NCI-H2196 treated with DMSO at 0.1 percent for 48 hours (cell line): ENCODE measurements around the gene FOXJ1.
A peak's percentile ranks its signal among the peaks of the same experiment; 100 is the strongest.
"Not testable (repeated sequence)": the region's sequence is repeated elsewhere in the genome, so short reads cannot be mapped to it uniquely, and the experiment has no call there.

Experiments used
- DNase-seq: peaks from one replicate; lab custom pipeline; 2025; ENCODE audit not compliant: unreplicated experiment; lab: John Stamatoyannopoulos, UW

FOXJ1 gene, protein sequence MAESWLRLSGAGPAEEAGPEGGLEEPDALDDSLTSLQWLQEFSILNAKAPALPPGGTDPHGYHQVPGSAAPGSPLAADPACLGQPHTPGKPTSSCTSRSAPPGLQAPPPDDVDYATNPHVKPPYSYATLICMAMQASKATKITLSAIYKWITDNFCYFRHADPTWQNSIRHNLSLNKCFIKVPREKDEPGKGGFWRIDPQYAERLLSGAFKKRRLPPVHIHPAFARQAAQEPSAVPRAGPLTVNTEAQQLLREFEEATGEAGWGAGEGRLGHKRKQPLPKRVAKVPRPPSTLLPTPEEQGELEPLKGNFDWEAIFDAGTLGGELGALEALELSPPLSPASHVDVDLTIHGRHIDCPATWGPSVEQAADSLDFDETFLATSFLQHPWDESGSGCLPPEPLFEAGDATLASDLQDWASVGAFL

DNA sequence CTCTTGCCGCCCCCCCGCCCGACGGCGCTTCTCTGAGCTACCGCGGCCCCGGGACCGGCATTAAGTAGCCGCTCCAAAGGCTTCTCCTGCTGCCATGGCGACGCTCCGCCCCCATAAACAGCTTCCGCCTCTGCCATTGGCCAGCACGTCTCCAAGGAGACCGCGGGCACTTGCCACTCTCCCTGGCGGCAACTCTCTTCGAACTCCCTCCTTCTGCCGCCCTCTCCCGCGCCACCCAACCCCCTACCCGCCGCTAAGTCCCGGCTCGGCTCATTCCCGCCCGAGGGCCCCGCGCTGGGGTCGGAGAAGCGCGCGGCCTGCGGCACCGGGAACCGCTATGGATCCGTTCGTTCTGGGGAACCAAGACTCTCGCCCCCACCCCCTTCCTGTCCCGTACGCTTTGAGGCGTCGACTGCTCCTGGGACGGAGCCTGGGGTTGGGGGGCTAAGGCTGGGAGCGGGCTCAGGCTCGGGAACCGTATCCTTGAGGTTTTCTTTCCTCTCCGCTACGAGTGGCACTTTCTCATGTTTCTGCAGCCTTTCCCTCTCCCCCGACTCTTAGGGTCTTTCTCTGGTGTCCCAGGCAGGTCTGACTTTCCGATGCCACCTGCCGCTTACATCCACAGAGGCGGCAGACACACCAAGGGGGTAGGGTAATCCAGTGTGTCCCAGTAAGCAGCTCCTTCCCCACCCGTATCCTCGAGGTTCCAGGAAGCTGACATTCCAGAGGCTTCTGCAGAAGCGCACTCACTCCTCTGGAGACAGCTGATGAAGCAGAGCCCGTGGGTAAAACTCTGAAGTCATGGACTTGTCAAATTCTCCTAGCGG, at the start of gene FOXJ1:
Gene FOXJ1, minus strand, starts transcription at position 34 of the 827 bp plus-strand sequence. CDS start 850 bp downstream, outside the sequence.
- DNase-seq: peak; percentile 98

DNA sequence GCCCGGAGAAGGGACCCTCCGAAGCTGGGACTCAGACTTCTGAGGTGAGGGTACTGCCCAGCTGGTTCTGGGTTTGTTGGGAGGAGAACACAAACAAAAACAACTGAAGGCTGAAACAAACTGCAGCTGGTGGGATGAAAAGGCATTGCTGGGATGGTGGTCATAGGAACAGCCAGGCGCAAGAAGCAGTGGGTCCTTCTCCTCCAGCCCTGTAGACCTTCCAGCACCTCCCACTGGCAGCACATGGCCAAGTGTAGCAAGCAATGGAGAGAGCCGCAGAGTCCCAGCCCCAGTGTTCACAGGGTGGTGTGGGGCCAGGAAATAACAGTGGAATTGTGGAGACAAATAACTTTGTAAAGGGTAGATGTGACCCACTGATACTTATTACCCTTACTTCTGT, 48.7 kb upstream of the FOXJ1 start:
- no peak for DNase-seq

DNA sequence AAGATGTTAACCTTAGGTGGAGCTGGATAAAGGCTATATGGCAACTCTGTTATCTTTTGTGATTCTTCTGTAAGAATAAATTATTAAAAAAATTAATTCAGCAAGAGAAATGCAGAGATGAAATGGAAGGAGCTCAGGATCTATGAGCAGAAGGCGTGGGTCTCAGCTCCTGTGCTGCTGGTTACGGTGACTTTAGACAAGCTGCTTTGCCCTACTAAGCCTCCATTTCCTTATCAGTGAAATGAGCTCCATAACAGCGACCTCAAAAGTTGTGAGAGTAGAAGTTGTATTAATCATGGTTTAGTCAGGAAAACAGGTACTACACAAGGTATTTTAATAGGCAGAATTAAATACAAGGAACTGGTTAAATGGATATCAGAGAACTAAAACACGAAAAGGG, 48.2 kb upstream of the FOXJ1 start:
- no peak for DNase-seq

DNA sequence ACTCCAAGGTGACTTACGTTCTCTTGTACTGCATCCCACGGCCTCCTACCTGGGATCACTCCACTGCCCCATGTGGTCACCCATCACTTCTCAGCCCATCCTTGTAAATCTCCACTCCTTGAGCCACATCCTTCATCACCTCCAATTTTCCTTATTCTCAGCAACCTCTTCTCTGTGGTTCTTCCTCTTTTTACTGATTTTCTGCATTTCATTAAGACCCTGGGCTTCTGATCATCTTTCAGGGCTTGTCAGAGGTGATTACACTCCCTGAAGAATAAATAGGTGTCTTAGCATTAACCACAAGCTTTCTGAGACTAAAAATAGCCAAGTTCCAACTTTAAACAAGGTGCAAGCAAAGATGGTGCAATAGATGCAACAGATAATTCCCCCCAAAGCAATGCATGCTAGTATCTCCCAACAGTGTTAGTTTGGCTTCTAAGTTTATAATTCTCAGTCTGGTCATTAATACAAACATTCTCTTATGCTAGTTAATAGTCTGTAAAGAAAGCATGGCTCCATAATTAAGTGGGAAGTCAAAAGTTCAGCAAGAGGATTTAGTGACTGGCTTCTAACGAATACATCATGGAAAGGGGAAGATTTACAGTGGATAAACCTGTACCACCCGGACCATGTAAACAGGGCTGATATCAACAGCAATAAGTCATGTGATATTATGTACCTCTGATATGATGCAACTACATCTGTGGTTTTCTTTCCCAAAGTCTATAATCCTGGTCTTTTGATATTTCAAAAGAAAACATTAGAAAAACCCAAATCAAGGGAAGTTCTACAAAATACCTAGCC, 47.4 kb upstream of the FOXJ1 start:
- DNase-seq: no peak

DNA sequence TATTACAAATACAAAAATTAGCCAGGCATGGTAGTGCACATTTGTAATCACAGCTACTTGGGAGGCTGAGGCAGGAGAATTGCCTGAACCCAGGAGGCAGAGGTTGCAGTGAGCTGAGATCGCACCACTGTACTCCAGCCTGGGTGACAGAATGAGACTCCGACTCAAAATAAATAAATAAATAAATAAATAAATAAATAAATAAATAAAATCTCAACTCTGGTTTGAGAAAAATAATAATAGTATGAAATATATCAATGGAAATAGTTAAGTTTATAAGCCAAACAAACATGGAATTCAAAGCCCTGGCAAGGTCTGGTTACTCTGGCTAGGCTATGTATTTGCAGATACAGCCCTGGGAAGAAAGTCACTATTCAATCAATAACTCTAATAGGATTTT, 45.7 kb upstream of the FOXJ1 start:
- DNase-seq: not testable (repeated sequence)

DNA sequence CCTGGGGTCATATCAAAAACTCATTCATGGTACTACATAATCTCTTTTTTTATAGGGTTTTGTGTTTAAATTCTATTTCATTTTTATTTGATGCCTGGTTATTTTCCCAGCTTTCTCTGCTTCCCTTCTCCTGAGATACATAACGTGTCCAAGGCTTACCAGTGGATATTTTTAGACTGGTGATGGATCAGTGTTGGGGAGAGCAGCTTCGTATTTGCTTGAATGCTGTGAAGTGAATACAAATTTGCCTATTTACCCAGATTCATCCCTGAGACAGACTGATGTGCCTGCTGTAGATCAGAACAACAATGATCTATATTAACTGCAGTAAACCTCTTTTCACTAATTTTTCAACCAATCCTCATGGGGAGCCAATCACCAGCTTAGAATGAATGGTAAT, 43.2 kb upstream of the FOXJ1 start:
- DNase-seq: no peak

DNA sequence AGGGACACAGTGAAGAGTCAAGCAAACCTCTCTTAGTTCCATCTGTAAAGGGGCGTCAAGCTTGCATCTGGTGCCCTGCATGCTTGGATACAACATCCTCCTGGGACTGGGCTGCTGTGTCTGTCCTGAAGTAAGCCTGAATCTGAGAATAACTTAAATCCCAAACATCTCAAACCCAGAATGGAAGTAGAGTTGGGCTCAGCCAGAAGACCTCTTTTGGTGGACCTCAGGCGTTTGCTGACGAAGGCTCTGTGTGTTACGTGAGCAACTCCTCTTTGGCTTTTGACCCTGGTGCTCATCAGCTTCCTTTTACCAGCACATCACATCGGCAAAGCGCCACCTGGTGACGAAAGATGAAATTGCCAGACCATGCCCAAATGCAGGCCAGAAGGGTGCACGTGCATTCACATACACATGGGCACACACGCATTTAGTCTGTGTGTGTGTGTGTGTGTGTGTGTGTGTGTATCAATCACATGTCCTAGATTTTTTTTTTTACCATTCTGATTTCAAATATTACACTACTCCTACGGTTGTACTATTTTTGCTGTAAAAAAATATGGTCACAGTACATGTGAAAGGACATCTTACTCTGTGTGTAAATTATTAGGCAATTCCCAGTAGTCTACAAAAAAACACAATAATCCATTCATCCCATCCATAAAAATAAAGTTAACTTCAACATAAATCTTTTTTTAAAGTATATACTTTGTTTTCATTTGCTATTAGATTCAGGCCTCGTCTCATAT, 41.1 kb upstream of the FOXJ1 start:
- peak; percentile 84 for DNase-seq

DNA sequence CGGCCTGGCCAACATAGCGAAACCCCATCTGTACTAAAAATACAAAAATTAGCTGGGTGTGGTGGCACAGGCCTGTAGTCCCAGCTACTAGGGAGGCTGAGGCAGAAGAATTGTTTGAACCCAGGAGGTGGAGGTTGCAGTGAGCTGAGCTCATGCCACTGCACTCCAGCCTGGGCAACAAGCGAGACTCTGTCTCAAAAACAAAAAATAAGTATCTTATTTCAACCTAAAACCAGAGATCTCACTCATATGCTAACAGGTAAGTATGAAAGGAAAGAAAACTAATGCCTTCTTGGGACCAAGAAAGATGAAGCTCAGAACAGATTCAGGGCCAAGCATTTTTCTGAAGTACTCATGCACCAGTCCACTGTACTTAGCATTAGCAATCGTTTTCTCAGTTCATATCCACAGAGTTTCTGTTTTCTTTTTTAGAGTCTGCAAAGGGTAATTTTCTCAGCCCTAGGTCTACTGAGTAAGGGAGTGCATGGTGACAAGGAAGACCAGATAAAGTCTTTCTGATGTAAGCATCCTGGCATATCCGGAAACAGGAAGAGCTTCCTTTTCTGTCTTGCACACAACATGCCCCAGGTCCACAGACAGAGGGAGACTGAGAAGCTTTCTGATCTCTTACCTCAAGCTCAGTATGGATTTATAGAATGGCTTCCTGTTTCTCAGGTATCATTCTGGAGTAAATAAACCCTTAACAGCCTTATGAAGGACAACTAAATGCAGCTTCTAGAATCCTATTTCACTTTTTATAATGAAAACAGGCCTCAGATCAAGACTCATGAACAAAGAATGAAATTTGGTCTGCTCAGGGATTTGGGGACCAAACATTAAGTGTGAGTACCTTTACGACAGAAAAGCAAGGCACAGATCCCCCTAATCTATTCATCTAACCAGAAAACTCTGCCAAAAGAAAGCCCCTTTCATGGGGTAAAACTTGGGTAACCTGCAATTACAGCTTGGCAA, 38.7 kb upstream of the FOXJ1 start:
- no peak for DNase-seq

DNA sequence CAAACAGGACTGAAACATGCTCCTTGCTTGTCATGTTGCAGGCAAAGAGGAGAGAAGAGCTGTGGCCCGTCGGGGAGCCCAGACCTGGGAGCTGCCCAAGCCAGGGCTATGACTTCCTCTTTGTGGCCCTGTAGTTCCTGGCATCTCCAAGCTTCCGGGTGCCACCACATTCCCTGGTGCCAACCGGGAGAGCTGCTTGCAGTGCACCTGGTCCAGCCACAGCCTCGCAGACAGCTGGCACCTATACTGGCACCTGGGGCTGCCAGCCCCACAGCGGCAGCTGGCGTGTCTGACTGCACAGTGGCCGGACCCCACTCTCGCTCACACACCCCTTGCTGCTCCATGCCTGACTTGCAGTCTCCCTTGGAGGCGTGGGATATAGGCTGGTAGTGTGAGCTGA, 37.1 kb upstream of the FOXJ1 start:
- no peak for DNase-seq

DNA sequence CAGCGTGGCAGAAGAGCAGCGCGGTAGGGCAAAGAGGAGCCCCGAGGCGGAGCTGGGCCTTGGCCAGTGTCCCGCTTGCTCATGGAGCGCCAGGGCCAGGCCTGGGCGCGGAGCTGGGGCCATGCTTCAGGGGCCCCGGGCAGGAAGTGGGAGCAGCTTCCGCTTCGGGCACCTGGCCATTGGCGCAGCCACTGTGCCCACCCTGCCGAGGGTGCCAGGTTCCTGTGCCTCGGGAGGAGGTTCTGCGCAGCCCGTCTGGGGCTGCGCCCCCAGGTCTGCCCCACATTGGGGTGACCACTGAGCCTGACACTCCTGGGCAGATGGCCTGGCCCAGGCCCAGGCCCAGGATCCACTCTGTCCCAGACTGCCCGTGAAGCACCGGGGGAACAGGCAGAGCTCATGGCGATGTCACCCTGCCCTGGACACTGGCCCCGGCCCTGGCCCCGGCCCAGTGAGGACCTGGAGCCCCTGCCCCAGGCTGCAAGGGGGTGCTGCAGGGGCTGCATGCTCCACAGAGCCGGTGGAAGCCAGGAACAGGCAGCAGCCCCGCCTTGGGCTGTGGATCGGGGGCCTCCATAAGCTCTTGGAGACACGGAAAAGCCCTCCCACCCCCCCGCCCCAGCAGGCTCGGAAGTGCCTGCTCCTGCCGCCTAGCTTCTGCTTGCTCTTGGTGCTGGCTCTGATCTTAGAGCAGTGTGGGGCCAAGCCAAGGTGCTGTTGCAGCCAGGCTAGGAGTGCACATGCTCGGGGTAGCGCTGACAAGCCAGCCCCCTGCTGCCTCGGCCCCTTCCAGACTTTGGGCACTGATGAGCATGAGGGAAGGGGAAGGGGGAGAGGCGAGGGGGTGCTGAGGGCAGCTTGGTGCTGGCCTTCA, 35.9 kb upstream of the FOXJ1 start:
- no peak for DNase-seq

DNA sequence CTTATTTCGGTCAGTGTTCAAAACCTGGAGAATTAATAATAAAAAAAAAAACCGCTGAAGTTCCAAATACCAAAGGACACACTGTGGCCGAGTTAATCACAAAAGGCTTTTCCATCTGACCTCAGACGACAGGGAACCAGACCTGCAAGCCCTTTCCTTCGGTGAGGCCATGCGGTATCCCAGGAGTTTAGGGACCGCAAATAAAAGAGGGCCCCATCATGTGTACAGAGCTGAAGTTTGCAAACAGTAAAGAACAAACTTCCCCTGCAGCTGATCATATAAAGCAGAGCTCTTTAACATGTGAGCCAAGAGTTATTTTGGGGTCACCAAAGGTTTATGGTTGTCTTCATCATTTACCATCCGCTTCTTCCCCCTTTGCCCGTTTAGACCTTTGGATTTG, 33.0 kb upstream of the FOXJ1 start:
- no peak for DNase-seq

DNA sequence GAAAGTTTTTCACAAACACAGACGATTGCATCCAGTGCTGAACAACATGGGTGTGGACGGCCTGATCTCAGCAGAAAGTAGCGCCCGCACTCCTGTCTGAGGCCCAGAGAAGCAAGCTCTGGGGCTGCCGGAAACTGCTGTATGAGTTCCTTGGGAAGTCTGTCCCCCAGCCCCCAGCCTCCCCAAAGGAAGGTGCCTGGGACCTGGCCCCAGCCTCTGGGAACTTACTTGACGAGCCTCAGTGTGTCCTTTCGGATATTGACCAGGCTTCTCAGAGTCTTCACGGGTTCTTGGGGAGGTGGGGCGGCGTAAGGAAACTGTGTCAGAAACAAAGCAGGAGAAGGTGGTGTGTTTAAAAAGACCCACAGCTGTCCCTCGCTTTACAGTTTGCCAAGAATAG, 32.4 kb upstream of the FOXJ1 start:
- no peak for DNase-seq

DNA sequence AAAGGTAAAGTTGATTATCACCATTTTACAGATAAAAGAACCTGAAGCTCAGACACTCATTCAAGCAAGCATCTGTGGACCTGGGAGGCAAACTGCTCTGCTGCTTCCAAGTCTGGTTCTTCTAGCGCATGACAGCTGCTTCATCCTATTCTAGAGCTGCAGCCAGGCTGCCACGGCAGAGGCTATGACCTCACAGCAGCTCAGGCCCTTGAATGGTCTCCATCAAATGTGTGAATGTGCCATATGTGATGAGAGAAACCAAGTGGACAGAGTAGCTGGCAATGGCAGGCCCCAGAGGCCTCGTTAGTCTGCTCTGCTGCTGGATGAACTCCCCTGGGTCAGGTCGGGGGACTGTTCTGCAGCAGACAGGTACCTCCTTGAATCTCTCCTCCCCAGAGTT, 30.7 kb upstream of the FOXJ1 start:
- no peak for DNase-seq

DNA sequence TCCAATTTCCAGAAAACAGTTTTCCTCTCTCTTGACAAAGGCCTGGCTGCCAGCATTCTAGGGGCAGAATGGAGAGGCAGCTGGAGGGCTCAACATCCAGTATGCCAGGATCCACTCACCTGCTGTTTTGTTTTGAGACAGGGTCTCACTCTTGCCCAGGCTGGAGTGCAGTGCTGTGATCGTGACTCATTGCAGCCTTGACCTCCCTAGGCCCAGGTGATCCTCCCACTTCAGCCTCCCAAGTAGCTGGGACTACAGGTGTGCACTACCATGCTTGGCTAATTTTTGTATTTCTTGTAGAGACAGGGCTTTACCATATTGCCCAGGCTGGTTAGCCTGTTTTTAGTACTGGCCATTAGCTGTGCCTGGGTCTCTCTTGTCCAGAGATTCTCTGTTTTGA, 29.1 kb upstream of the FOXJ1 start:
- DNase-seq: no peak

DNA sequence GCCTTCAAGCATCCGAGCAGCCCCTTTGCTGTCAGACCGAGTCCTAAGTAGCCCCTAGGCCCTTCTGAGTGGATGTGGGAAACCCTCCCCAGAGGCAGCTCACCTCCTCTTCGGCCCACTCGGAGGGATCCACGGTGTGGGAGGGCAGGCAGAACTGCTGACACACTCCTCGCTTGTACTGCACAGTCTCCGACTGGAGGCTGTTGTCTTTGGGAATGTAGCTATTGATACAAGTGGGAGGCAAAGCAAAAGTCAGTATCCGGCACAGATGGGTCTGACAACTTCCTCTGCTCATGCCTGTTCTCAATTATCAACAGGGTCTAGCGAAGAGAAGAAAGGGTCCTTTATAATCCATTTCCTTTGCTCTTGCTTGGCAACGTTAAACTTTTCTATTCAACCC, 25.9 kb upstream of the FOXJ1 start:
- DNase-seq: no peak

DNA sequence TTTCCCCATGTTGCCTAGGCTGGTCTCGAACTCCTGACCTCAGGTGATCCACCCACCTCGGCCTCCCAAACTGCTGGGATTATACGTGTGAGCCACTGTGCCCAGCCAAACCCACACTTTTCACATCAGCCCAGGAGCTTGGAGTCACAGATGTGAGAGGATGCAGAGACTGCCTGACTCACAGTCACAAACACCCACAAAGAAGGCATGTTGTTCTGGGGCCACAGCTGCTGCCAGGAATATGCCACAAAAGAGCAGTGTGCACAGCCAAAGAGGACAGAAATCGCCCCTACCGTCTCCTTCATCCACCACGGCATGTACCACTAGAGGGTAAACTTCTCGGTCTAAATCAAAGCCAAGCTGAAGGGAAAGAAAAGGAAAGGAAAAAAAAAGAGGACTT, 25.1 kb upstream of the FOXJ1 start:
- DNase-seq: no peak

DNA sequence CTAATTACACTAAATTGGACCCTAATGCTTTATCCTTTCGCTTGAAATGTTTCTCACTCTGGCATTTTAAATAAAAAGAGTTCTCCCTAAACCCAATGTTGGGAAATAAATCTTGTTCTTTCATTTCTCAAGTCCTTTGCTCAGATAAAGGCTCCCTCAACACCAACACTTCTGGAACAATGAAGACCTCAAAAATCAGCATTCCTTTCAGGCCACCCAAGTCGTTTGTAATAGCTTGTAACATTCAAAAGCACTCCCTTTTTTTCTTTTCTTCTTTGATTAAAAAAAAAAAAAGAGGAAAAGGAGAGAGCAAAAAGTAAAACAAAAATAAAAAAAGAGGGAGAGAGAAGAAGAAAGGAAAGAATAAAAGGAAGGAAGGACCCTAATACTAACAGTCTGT, 23.3 kb upstream of the FOXJ1 start:
- DNase-seq: no peak

DNA sequence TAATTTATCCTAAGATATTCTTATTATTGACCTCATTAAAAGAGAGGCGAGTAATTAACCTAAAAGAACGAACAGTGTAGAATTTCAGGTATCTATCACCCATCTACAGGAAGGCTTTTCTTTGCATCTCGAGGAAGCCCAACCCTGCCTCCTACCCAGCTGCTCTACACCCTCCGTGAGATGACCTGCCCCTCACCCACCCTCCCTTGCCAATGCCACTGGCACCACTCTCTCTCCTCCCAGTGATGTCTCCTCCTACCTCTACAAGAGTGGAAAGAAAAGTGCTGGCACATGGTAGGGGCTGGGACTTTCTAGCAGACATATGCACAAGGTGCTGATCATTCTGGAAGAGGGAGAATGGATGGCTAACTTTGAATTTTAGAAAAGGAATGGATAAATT, 22.9 kb upstream of the FOXJ1 start:
- no peak for DNase-seq
